ENCODE measurements around the gene SEC63.
"Not testable (repeated sequence)": the region's sequence is repeated elsewhere in the genome, so short reads cannot be mapped to it uniquely, and the experiment has no call there.

GRCh38 chr6:107871512-107871911 lies 86.5 kb downstream of the SEC63 start:
- not testable (repeated sequence) for TF ChIP-seq POLR2A, CTCF (IDR thresholded peaks at IDR 0.05)
